Endothelial cell (in vitro differentiated cells): ENCODE measurements around the gene GJB4. TPM values are rescaled to one million over a fixed set of nuclear protein-coding genes. Genes with fewer than 3 reads are reported as not detected.

ENCODE experiments used
- DNase-seq: peaks from one replicate; pipeline ENCODE4 v3.0.0; 2021; ENCODE audit warnings: low spot score
- H3K27ac Mint-ChIP-seq: one replicate; pipeline ENCODE4 v1.8.0; 2021; ENCODE audit warnings: mixed read lengths, inconsistent platforms; ENCODE audit not compliant: unreplicated experiment
- H3K27me3 Mint-ChIP-seq: one replicate; pipeline ENCODE4 v1.8.0; 2021; ENCODE audit warnings: mild to moderate bottlenecking, moderate library complexity, mixed read lengths, inconsistent platforms; ENCODE audit not compliant: unreplicated experiment
- H3K36me3 Mint-ChIP-seq: one replicate; pipeline ENCODE4 v1.8.0; 2021; ENCODE audit warnings: mild to moderate bottlenecking, low read depth, mixed read lengths, inconsistent platforms; ENCODE audit not compliant: unreplicated experiment
- H3K4me1 Mint-ChIP-seq: one replicate; pipeline ENCODE4 v1.8.0; 2021; ENCODE audit warnings: mild to moderate bottlenecking, mixed read lengths, inconsistent platforms; ENCODE audit not compliant: unreplicated experiment
- H3K4me3 Mint-ChIP-seq: one replicate; pipeline ENCODE4 v1.8.0; 2021; ENCODE audit warnings: mild to moderate bottlenecking, mixed read lengths, inconsistent platforms; ENCODE audit not compliant: unreplicated experiment
- H3K9me3 Mint-ChIP-seq: one replicate; pipeline ENCODE4 v1.8.0; 2021; ENCODE audit warnings: mixed read lengths, inconsistent platforms; ENCODE audit not compliant: unreplicated experiment
- total RNA-seq: library from RNA; stranded (reverse); fragmentation: NEBNext Ultra II Directional; extraction: Animal tissue kit (Norgen Biotek cat#: 25700); gene quantifications from one replicate; pipeline ENCODE4 v1.2.1, GENCODE V29; 2021; ENCODE audit not compliant: unreplicated experiment
- TF ChIP-seq, protein P1 (sequence below): fragments of 200-600 bp; sonication (generic); IDR thresholded peaks from one replicate; pipeline ENCODE4 v1.5.0; 2021; ENCODE audit warnings: antibody characterized with exemption; ENCODE audit not compliant: unreplicated experiment

The GJB4 gene
- total RNA-seq, 1 donor from 2014 or later, result not detected

DNA sequence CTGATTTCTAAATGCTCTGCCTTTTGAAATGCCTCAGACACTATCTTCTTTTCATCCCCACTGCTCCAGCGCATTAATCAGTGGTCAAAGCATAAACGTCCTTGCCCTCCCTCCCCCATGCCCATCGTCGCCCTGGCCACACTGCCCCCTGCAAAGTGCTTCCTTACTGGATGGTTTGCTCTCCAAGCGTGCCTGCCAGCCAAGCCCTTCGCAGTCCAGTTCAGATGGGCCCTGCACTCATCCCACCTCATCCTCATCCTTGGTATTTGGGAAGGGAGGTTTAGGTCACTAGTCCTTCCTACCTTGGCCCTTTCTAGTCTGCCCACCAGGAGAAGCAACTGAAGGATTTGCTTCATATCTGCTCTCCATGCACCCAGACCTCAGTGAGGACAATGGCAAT lies 36.4 kb downstream of the GJB4 start:
- Mint-ChIP-seq H3K27me3 (peaks cover 18% of the 10 kb centered on the region), H3K36me3 (peaks cover 55% of the 10 kb centered on the region), H3K27ac (peak overlapping the region; percentile 68), H3K4me3 (peak overlapping the region; percentile 92), H3K4me1 (peaks cover 62% of the 10 kb centered on the region), H3K9me3 (no peaks in the 10 kb centered on the region)
- TF ChIP-seq, protein P1, sequence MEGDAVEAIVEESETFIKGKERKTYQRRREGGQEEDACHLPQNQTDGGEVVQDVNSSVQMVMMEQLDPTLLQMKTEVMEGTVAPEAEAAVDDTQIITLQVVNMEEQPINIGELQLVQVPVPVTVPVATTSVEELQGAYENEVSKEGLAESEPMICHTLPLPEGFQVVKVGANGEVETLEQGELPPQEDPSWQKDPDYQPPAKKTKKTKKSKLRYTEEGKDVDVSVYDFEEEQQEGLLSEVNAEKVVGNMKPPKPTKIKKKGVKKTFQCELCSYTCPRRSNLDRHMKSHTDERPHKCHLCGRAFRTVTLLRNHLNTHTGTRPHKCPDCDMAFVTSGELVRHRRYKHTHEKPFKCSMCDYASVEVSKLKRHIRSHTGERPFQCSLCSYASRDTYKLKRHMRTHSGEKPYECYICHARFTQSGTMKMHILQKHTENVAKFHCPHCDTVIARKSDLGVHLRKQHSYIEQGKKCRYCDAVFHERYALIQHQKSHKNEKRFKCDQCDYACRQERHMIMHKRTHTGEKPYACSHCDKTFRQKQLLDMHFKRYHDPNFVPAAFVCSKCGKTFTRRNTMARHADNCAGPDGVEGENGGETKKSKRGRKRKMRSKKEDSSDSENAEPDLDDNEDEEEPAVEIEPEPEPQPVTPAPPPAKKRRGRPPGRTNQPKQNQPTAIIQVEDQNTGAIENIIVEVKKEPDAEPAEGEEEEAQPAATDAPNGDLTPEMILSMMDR, result no peak
- no peak for DNase-seq

- H3K27me3 Mint-ChIP-seq, result peaks cover 12% of the 10 kb centered on the region
Observed at GRCh38 chr1:34796990-34797389, 37.5 kb downstream of the GJB4 start.

GRCh38 chr1:34800214-34800613 lies 40.7 kb downstream of the GJB4 start:
- H3K36me3 Mint-ChIP-seq, result peaks cover 29% of the 10 kb centered on the region
- H3K9me3 Mint-ChIP-seq, result no peaks in the 10 kb centered on the region
- no peak overlapping the region for H3K27ac Mint-ChIP-seq
- no peak for DNase-seq
- TF ChIP-seq, protein P1, result no peak
- H3K27me3 Mint-ChIP-seq, result peaks cover 8% of the 10 kb centered on the region
- peaks cover 36% of the 10 kb centered on the region for H3K4me1 Mint-ChIP-seq
- H3K4me3 Mint-ChIP-seq, result no peak overlapping the region

More at GRCh38 chr1:34796990-34797389, 37.5 kb downstream of the GJB4 start:
- peaks cover 48% of the 10 kb centered on the region for H3K36me3 Mint-ChIP-seq
- H3K4me3 Mint-ChIP-seq, result peak overlapping the region; percentile 92
- TF ChIP-seq, protein P1, result no peak
- peak overlapping the region; percentile 23 for H3K27ac Mint-ChIP-seq
- H3K9me3 Mint-ChIP-seq, result no peaks in the 10 kb centered on the region
- DNase-seq, result no peak
- peaks cover 56% of the 10 kb centered on the region for H3K4me1 Mint-ChIP-seq

DNA sequence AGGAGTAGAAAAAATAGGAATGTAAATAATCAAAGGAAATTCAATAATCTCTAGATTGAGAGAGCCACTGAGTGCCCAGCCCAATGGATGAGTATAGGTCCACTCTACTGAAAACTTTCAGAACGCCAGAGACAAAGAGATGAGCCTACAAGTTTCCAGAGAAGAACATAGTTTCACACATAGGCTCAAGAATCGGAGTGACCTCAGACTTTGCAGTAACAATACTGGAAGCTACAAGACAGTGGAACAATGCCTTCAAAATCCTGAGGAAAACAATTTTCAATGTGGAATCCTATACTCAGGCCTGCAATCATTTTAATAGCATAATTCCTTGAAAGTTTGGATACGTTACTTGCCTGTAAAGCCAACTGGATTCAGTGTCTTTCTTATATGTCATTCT lies 44.2 kb downstream of the GJB4 start:
- H3K27ac Mint-ChIP-seq, result no peak overlapping the region
- TF ChIP-seq, protein P1, result no peak
- no peaks in the 10 kb centered on the region for H3K9me3 Mint-ChIP-seq
- no peak for DNase-seq
- H3K36me3 Mint-ChIP-seq, result no peaks in the 10 kb centered on the region
- peaks cover 6% of the 10 kb centered on the region for H3K4me1 Mint-ChIP-seq
- H3K27me3 Mint-ChIP-seq, result peaks cover 2% of the 10 kb centered on the region
- H3K4me3 Mint-ChIP-seq, result no peak overlapping the region

- Mint-ChIP-seq H3K9me3 (no peaks in the 10 kb centered on the region), H3K36me3 (no peaks in the 10 kb centered on the region), H3K27ac (no peak overlapping the region), H3K27me3 (no peaks in the 10 kb centered on the region), H3K4me1 (peaks cover 3% of the 10 kb centered on the region), H3K4me3 (no peak overlapping the region)
- TF ChIP-seq, protein P1, result no peak
- no peak for DNase-seq
Observed at GRCh38 chr1:34806396-34806795, 46.9 kb downstream of the GJB4 start.
